ENCODE results near the gene ARHGDIA.
A peak's percentile ranks its signal among the peaks of the same experiment; 100 is the strongest.

The ARHGDIA gene

GRCh38 chr17:81867991-81868673, 3.0 kb downstream of the ARHGDIA start:
- peaks cover 34% of the 10 kb centered on the region for H3K79me2 ChIP-seq
- H3K4me3 ChIP-seq (ENCODE audit: low read depth, low read length): no peak overlapping the region
- H3K9ac ChIP-seq: no peak overlapping the region
- no peak overlapping the region for H2AFZ ChIP-seq
- no peaks in the 10 kb centered on the region for H3K27me3 ChIP-seq (ENCODE audit: control insufficient read depth, insufficient read depth, low read length)
- TF ChIP-seq, protein P1, sequence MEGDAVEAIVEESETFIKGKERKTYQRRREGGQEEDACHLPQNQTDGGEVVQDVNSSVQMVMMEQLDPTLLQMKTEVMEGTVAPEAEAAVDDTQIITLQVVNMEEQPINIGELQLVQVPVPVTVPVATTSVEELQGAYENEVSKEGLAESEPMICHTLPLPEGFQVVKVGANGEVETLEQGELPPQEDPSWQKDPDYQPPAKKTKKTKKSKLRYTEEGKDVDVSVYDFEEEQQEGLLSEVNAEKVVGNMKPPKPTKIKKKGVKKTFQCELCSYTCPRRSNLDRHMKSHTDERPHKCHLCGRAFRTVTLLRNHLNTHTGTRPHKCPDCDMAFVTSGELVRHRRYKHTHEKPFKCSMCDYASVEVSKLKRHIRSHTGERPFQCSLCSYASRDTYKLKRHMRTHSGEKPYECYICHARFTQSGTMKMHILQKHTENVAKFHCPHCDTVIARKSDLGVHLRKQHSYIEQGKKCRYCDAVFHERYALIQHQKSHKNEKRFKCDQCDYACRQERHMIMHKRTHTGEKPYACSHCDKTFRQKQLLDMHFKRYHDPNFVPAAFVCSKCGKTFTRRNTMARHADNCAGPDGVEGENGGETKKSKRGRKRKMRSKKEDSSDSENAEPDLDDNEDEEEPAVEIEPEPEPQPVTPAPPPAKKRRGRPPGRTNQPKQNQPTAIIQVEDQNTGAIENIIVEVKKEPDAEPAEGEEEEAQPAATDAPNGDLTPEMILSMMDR (IDR thresholded peaks at IDR 0.05): no peak
- H3K4me1 ChIP-seq: peaks cover 20% of the 10 kb centered on the region
- H3K9me3 ChIP-seq (ENCODE audit: control insufficient read depth, low read length): no peaks in the 10 kb centered on the region
- H3K27ac ChIP-seq: peak overlapping the region; percentile 9
- no peak overlapping the region for H3K4me2 ChIP-seq (ENCODE audit: low read length)
- H3K36me3 ChIP-seq (ENCODE audit: control insufficient read depth, insufficient read depth, low read length): no peaks in the 10 kb centered on the region

- no peak overlapping the region for H3K4me2 ChIP-seq (ENCODE audit: low read length)
- peaks cover 18% of the 10 kb centered on the region for H3K4me1 ChIP-seq
- H2AFZ ChIP-seq: no peak overlapping the region
- no peak overlapping the region for H3K9ac ChIP-seq
- peaks cover 38% of the 10 kb centered on the region for H3K79me2 ChIP-seq
- no peaks in the 10 kb centered on the region for H3K36me3 ChIP-seq (ENCODE audit: control insufficient read depth, insufficient read depth, low read length)
- TF ChIP-seq, protein P1 (IDR thresholded peaks at IDR 0.05): no peak
- H3K27me3 ChIP-seq (ENCODE audit: control insufficient read depth, insufficient read depth, low read length): no peaks in the 10 kb centered on the region
- H3K4me3 ChIP-seq (ENCODE audit: low read depth, low read length): no peak overlapping the region
- no peaks in the 10 kb centered on the region for H3K9me3 ChIP-seq (ENCODE audit: control insufficient read depth, low read length)
- H3K27ac ChIP-seq: no peak overlapping the region
These were observed 3.8 kb downstream of the ARHGDIA start for GRCh38 chr17:81867170-81867990.

DNA sequence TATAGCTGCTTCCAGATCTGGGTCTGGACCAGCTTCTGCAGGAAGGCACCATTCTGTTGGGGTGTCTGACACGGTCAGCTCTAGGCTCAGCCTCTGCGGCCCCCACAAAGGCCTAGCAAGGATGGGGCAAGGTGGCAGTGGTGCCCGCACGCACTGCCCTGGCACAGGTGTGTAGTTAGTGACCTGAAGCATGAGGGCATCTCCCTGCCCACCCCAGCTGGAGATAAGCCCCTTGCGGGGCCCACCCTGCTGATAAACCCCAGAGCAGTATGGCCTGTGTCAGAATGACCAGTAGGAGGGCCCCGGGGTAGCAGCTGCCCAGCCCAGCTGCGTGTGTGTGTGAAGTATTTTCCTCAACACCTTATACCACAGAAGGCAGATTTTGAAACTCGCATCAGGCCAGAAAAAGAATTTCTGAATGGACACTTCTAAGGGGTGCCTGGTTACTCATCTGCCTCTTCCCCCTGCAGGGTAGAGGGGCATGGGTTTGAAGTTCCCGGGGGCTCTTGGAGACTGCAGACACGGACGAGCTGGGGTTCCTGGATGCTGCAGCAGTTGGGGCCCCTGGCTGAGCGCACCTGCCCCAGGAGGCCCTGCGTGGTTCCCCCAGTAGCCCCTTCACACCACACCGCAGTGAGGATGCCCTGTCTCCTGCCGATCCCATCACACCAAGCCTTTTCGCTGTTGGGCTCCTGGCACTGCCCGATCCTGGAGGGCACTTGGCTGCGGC, 4.5 kb downstream of the ARHGDIA start:
- no peak overlapping the region for H3K27ac ChIP-seq
- H2AFZ ChIP-seq: no peak overlapping the region
- peaks cover 34% of the 10 kb centered on the region for H3K79me2 ChIP-seq
- H3K27me3 ChIP-seq (ENCODE audit: control insufficient read depth, insufficient read depth, low read length): no peaks in the 10 kb centered on the region
- no peak overlapping the region for H3K4me3 ChIP-seq (ENCODE audit: low read depth, low read length)
- no peak overlapping the region for H3K4me2 ChIP-seq (ENCODE audit: low read length)
- no peaks in the 10 kb centered on the region for H3K36me3 ChIP-seq (ENCODE audit: control insufficient read depth, insufficient read depth, low read length)
- H3K9ac ChIP-seq: no peak overlapping the region
- no peaks in the 10 kb centered on the region for H3K9me3 ChIP-seq (ENCODE audit: control insufficient read depth, low read length)
- TF ChIP-seq, protein P1 (IDR thresholded peaks at IDR 0.05): no peak
- peaks cover 14% of the 10 kb centered on the region for H3K4me1 ChIP-seq

GRCh38 chr17:81865733-81866439, 5.3 kb downstream of the ARHGDIA start:
- Histone ChIP-seq H3K9me3 (ENCODE audit: control insufficient read depth, low read length) (no peaks in the 10 kb centered on the region), H3K4me3 (ENCODE audit: low read depth, low read length) (no peak overlapping the region), H3K36me3 (ENCODE audit: control insufficient read depth, insufficient read depth, low read length) (no peaks in the 10 kb centered on the region), H3K4me2 (ENCODE audit: low read length) (no peak overlapping the region), H3K27ac (no peak overlapping the region), H3K9ac (no peak overlapping the region), H3K79me2 (peaks cover 31% of the 10 kb centered on the region), H3K4me1 (peaks cover 14% of the 10 kb centered on the region), H3K27me3 (ENCODE audit: control insufficient read depth, insufficient read depth, low read length) (no peaks in the 10 kb centered on the region), H2AFZ (no peak overlapping the region)
- TF ChIP-seq, protein P1 (IDR thresholded peaks at IDR 0.05): no peak

Measured in parathyroid adenoma (tissue), 2 donors.